Activated CD4-positive, alpha-beta T cell treated with anti-CD3 and anti-CD28 coated beads, Interleukin-2, amount 50 U/mL, for 16 hours (primary cell): Measurements from ENCODE around the gene BMPR1B.
"Not testable (repeated sequence)": the region's sequence is repeated elsewhere in the genome, so short reads cannot be mapped to it uniquely, and the experiment has no call there.

Source experiments
- DNase-seq: peaks from one replicate; pipeline ENCODE4 v3.0.0-alpha.2; 2020

Gene BMPR1B

DNA sequence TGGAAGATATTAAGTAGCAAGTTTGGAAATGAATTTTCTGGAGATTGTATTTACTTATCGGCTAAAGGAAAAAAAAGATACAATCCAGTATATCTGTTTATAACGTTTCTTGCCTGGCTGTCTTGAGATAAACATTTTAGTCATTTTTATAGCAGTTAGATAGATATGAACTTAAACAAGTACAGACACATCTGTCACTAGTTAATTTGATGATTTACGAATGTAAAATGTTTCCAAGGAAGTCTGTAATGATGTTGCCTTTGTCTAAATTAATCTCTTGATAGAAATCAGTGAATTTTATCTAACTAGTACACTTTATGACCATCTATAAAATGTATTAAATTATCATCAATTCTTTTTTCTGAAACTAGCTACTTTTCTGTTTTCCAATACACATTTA lies 5.7 kb downstream of the BMPR1B start:
- no peak for DNase-seq

DNA sequence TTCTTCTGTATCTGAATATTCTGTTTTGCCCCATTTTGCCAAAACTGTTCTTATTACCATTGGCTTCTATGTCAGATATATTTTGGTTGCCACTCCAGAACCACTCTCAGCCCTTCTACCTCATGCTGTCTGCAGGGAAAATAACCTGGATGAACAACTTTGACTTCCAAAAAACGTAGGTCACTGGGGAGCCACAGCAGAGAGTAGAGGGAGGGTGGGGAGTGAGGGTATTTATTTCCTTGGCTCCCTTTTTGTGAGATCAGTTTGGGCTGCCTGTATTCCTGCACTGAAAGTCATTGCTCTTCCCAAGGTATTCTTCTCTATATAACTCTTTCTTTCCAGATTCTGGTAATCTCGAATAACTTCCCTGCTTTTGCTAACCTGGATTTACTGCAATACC lies 6.3 kb downstream of the BMPR1B start:
- no peak for DNase-seq

DNA sequence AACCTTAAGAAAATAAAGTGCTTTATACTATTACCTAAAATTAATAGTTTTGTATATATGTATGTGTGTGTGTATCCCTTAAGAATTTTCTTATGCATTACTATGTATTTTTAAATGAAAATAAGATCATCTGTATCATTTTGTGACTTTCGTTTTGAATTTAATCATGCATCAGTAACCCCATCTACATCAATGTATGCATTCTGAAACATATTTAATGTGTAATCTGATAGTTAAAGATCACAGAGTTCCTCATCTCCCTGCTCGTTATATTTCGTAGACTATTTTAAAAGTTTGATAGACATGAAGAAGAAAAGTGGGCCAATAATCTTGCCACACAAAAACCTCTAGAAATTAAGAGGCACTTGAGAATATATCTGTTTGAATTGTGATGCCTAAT lies 7.4 kb downstream of the BMPR1B start:
- DNase-seq: no peak

DNA sequence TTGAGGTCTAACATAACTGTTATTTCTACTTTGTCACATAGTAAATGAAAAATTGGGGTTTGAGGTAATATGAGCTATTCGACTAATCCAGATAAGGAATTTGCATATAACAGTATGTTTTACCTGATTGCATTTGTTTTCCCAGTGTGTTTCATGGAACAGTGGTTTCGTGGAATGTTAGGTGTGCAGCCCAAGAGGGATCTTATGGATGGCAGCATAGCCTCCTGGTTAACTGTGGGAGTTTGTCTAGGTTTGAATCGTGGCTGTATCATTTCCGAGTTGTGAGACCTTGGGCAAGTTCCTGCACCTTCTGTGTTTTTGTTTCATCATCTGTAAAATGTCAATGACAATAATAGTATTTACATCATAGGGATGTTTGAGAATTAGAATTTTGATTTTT lies 7.9 kb downstream of the BMPR1B start:
- no peak for DNase-seq

DNA sequence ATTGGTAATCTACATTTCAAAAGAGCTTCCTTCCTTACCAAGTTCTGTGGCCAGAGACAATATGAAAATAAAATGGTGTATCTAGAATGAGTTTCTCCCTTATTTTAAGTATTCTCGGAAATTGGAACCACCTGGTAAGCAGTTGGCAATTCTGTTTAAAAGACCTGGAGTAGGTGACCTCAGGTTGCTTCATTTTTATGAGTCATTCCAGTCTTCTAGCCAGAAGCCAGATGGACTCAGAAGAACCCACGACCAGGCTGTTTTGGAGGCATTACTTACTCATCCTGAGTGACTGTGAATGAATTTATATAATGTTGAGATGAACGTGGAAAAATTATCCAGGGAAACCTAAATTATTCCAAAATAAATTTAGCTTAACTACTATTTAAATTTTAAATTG lies 9.1 kb downstream of the BMPR1B start:
- DNase-seq: no peak

DNA sequence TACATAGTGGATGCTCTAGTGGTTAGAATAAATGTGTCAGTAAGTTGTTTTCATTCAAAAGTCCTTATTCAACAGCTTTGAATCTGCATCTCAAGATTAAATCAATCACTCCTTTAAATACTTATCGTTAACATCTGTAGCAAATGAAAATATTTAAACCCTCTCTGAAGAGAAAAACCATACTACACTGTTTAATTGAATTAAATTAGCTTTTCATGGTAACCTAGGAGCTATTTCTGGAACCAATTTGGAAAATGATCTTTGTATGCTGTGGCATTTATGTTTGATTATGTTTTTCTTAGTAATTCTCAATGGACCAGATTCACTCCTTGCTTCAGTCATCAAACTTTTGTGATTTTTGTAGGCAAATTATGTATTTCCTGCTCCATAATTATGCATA lies 9.7 kb downstream of the BMPR1B start:
- DNase-seq: no peak

DNA sequence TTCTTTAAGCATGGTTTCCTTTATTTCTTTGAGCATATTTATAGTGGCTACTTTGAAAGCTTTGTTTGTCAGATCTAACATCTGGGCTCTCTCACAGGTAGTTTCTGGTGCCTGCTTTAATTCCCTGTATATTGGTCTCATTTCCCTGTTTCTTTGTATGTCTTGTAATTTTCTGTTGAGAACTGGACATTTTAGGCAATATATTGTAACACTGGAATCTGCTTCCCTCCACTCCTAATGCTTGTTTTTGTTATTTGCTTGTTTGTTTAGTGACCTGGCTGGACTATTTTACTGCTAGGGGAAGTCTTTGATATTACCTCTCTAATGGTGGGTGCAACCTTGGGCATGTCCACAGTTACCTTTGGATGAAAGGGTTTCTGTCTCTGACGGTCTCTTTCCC lies 25.0 kb downstream of the BMPR1B start:
- DNase-seq: no peak

DNA sequence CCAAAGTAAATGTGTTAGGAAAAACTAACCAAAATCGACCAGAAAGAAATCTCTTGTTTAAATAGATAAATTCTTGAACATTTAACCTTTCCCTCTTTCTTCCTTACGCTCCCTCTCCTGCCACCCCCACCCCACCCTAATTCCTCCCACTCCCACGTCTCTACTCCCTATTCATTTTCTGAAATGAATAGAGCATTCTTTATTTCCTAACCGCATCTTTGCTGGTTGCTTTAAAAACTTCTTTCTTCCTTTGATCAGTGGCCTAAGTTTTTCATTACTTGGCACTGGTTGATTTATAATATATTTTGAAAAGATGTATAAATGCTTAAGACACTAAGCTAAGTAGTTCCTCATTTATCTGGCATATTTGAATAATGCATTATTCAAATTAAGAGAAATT lies 33.9 kb downstream of the BMPR1B start:
- DNase-seq: no peak

DNA sequence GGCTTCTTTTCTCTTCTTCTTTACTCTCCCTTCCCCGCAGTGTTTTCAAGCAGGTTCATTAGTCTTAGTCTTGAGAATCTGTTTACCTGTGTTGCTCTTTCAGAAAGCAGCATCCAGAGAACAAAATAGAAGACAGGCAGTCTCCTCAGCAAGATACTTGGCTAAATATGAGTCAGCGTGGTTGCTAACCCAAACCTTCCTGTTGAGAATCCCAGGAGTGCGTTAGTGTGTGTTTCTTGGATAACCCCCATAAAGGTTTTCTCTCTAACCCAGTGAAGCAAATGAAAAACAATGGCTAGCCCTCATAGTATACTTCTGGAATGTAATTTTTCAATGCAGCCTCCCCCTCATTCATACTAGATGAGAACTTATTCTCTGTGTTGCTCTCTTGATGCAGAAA lies 41.1 kb downstream of the BMPR1B start:
- DNase-seq: no peak

DNA sequence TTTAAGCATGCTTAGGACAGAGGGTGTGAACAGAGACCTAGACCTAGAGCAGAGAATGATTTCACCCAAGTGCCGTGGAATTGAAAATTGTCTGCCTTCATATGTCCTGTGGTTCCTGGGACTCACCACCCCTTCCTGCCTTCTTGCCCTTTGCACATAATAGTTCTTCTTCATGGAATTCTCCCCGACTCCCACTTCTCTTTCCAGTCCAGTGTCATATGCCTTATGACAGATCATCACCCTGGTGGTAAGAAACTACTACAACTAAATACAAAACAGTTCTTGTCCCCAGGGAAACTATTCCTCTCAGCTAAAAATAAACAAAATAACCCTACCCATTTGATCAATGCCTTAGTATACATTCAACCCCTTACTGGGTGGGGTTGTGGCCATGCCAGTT lies 43.3 kb downstream of the BMPR1B start:
- DNase-seq: no peak

DNA sequence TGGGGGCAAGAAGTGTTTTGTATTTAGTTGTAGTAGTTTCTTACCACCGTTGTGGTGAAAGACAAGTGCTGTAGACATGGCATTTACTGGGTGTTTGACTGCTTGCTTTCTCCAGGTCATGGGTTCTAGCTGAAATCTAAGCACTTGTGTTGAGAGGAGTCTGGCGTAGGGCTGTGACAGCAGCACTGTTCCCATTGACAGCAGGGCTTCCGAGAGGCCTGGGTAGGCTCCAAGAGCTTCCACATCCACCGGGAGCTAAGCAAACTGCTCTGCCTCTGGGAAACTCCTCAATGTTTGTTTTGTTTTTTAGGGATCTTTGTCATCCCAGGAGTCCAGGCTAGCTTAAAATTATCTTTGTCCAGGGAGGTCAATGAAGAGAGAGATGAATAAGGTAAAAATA lies 44.3 kb downstream of the BMPR1B start:
- no peak for DNase-seq

DNA sequence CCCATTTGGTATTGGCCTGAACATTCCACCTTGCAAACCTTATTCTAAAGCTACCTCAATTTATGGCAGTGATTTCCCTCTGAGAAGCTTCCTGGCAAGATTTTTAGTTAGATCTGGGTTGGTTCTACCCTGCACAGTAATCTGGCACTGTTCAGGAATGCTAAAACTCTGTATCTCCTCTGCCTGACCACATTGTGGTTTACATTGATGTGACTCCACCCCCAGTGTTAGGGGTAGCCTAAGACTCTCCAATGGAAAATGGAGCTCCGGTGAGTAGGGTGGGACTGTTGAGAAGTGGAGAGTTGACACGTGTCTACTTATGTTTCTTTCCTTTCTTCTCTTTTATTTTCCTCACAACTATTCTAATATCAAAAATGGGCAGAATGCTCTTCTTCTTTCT lies 45.4 kb downstream of the BMPR1B start:
- DNase-seq: no peak

DNA sequence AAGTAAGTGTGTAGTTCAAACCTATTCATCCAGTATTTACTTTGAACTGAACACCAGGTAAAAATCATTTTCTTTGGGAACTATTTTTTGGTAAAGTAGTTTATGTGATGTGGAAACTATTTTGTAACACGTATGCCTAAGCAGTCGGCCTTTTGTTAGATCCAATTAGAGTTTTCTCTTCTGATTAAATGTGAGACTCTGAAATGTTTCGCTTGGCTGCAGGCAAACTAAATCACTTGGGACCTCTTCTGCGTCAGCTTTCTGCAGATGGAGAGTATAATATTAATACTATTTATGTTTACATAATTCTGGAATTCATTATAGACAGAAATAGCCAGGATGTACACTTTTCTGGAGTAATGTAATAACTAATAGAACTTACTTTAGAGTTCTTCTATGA lies 46.9 kb downstream of the BMPR1B start:
- no peak for DNase-seq

DNA sequence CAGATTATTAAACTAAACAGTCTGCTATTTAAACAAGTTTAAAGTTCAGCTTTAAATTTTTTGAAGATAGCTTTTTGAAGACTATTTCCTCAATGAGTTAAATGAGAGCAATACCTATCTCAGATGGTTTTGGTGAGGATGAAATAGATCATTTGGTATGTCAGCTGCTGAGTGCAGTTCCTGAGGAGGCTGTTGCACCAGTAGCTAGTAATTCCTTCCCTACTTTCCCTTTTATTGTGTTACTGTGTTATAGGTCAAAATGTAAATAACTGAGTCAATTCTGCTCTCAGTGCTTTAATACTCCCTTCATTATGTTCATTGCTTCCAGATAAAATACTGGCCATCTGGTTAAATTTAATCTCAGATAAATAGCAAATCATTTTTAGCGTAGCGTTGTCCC lies 48.6 kb downstream of the BMPR1B start:
- no peak for DNase-seq

DNA sequence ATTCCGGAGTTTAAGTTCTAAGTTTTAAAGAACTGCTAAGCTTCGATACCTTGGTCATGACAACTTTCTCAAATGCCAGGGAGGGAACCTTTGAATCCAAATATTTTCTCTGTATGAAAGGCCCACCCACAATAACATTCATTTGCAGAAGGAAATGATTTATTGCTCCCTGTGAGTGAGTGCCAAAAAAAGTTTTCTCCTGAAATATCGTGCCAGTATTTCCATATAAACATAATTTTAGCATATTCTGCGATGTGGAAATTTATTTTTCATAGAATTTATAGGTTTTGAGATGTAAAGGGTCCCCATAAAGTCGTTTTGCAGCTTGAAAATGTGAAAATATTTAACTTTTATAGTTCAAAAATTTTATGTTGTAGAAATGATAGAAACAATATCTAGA lies 53.9 kb downstream of the BMPR1B start:
- DNase-seq: no peak

DNA sequence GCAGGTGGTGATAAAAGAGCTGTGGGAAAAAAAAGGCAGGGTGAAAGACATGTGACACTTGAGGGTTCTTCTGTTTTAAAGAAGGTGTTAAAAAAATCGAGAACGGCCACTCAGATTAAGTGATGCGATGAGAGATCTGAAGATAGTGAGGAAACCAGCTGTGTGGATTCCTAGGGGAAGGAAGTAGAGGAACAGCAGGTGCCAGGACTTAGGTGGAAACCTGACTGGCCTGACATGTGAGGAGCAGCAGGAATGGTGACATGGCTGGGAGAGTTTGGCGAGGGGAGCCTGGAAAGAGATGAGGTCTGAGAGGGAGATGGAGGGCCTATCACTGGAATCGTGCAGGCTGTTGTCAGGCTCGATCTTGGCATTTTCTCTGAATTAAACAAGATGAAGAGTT lies 55.5 kb downstream of the BMPR1B start:
- DNase-seq: no peak

DNA sequence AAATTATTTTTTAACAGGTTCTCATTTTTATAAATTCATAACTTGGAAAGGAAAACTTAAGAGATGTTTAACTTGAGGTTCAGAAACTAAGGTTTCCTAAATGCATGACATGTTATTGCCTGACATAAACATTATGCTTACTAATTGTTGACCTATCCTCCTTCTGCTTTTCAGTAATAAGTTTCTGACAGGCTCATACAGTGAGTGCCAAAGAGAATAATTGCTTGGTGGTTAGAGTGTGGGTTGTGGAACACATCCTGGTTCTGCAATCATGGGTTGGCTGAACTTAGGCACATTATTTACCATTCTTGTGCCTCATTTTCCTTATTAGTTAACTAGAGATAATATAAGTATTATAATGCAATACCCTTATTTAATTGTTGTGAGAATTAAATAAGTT lies 56.5 kb downstream of the BMPR1B start:
- DNase-seq: no peak

DNA sequence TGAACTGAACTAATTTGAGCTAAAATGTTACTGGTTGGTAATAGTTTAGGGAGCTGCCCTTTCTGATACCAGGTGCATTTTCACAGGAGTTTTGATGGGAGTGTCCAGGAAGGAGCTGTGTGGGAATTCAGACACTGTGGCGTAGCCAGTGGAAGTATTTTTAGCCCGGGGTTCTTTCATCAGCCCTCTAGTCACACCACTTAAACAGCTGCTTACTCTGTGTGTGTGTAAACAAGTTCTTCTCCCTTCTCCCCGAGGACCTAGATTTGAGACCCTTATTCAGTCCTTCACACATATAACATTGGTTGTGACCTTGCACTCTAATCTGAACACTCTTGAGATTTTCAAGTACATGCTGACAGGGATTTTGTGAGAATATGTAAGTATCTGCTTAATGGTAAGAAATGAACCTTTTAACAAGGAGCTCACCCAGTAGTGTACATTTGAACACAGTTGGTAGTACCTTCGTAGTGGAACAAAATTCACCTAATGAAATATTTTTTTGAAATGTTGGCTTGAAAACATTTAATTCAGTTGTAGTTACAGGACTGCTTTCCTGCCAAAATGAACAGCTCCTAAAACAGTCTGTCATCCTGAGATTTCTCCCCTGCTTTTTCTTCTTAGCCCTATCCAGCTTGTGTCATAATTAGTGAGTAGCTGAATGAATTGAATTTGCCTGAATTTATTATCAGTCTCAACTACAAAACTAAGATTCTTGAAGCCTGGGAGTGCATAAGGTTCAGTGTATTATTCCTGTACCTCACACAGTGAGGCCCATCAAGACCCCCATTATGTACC lies 61.8 kb downstream of the BMPR1B start:
- no peak for DNase-seq

DNA sequence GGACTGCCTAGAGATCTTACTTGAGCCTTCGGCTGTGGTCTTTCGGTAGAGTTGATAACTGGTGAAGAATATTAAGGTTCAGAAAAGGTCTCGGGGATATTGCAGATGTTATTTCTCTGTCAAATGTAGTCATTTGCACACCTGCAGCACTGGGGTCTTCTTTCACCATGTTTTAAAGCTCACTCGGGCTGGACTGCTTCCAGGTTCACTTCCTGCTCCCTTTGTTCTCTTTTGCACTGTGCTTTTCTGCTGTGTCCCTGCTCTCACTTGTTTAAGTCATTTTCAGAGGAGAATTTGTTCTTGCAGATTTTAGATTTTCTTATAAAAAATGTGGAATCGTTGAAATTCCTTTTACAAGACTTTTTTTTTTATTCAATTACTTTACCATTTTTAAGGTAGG lies 68.5 kb downstream of the BMPR1B start:
- no peak for DNase-seq

DNA sequence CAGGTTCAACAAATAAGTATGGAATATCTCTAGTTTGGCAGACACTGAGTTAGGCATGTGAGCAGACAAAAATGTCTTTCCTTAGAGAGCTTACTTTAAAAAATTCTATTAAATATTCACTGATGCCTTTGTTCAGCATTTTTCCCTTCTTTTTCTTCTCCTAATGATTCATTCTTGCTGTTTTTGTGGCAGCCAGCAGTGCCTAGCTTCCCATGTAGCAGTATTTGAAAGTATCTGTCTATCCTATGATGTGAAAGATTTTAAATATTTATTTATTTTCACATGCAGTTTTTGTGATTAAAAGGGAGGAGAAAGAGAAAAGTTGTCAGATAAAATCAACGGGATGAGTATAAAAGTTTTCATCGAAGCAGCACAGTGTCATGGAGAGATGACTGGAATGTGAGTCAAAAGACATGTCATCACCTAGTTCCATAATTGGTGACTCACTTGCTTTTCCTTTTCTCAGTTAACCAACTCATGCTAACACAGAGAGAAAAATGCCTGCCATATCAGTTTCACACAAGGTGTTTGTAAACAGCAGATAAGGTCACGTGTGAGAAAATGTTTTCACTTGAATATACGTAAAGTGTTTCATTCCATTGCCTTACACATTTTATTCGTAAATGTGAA lies 69.8 kb downstream of the BMPR1B start:
- DNase-seq: no peak

DNA sequence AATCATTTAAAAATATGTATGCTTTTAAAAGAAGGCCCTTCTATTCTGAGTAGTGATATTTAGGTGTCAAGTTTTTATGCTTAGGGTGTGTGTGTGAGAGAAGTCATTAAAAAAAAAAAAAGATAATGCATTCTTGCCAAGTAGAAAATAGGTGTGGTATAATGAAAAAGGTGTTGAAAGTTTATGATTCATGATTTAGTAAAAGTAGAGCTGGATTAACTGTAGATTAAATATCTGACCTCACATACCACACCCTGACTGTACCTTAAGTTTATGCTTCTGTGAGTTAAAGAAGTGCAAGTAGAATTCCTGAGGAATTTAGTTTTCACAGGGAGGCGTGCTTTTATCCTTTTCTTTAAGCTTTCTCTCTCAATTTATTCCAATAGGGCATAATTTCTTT lies 71.1 kb downstream of the BMPR1B start:
- DNase-seq: no peak

DNA sequence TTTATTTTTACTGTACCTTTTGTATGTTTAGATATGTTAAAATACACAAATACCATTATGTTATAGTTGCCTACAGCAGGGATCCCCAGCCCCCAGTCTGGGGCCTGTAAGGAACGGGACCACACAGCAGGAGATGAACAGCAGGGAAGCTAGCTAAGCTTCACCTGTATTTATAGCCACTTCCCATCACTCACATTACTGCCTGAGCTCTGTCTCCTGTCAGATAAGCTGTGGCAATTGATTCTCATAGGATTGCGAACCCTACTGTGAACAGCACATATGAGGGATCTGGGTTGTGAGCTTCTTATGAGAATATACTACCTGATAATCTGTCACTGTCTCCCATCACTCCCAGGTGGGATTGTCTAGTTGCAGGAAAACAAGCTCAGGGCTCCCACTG lies 73.9 kb downstream of the BMPR1B start:
- DNase-seq: no peak

DNA sequence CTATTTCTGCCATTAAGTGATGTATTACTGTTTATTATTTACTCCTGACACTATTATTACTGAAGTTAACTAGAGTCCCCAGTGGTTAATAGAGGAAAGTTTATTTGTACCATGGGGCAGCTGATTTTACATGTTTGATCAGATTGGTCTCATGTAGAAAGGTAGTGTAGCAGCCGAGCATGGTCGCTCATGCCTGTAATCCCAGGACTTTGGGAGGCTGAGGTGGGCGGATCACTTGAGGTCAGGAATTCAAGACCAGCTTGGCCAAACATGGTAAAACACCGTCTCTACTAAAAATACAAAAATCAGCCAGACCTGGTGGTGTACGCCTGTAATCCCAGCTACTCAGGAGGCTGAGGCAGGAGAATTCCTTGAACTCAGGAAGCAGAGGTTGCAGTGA lies 74.6 kb downstream of the BMPR1B start:
- DNase-seq: not testable (repeated sequence)

DNA sequence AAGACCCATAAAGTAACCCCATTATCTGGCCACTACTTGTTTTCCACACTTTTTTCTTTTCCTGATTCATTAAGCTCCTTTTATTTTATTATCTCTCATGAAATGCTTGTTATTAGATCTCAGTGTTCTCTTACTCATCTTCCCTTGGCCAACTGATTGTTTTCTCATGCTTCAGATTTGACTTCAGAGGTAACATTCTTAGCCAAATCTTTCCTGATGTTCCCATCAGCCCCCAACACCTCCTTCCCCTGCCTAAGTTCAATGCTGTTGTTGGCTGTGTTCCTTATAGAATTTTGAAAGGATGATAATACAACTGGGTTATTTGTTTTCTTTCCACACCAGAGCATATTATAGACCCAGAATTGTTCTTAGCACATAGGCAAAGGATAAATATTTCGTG lies 75.6 kb downstream of the BMPR1B start:
- DNase-seq: no peak

DNA sequence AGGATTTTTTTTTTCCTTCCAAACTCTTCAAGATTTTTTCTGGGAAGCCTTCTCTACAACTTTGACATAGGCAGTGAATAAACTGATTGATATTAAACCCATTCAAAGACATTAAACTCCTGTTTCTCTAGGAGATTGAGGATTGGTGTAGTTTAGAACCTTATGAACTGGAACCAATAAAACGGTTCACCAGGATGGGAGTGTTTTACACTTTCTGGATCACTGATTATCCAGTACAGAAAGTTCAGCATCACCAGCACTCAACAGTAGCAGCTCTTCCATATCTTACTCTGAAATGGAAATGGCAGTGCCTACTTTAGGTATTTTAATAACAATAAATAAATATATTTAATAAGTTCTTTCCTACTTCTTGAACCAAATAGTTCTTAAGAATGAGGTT lies 76.7 kb downstream of the BMPR1B start:
- DNase-seq: no peak
